ENCODE data around the gene DYNC2I2. TPM values are rescaled to one million over a fixed set of nuclear protein-coding genes. Genes with fewer than 3 reads are reported as not detected.

Gene DYNC2I2
- total RNA-seq, 4 donors from 2014 or later, result 39.7 to 65.9 (median 54.4) TPM

- TF ChIP-seq POLR2A (IDR thresholded peaks at IDR 0.05) (no peak), CTCF (IDR thresholded peaks at IDR 0.05) (no peak)
- Histone ChIP-seq H3K27me3 (no peaks in the 10 kb centered on the region), H3K4me3 (no peak overlapping the region), H3K27ac (no peak overlapping the region), H3K36me3 (peaks cover 31 to 83% (median 45%) of the 10 kb centered on the region in 3 donors), H3K4me1 (peaks cover 24 to 50% (median 33%) of the 10 kb centered on the region in 3 donors), H3K9me3 (no peaks in the 10 kb centered on the region)
- WGBS, 2 donors, result 94 to 96% methylated on average over 16 to 21 of the region's 21 CpGs
- intact Hi-C loops (cut with DNase I), result no loop called here
- no peak for DNase-seq
These were observed 23.6 kb downstream of the DYNC2I2 start for GRCh38 chr9:128633057-128633456.

- H3K36me3 ChIP-seq, result peaks cover 36 to 86% (median 47%) of the 10 kb centered on the region in 3 donors
- no peaks in the 10 kb centered on the region for H3K9me3 ChIP-seq
- intact Hi-C loops (cut with DNase I), result no loop called here
- 75 to 89% methylated on average over 2 to 8 of the region's 14 CpGs for WGBS, 2 donors
- H3K4me1 ChIP-seq, result peaks cover 24 to 56% (median 36%) of the 10 kb centered on the region in 3 donors
- no peak for TF ChIP-seq POLR2A (IDR thresholded peaks at IDR 0.05)
- TF ChIP-seq CTCF (IDR thresholded peaks at IDR 0.05), result no peak
- H3K27ac ChIP-seq, result no peak overlapping the region
- H3K4me3 ChIP-seq, result no peak overlapping the region
- no peaks in the 10 kb centered on the region for H3K27me3 ChIP-seq
- no peak for DNase-seq
These were observed 24.2 kb downstream of the DYNC2I2 start for GRCh38 chr9:128632486-128632885.

GRCh38 chr9:128632066-128632465 lies 24.6 kb downstream of the DYNC2I2 start:
- 65 to 81% methylated on average over 5 of the region's 10 CpGs for WGBS, 2 donors
- Histone ChIP-seq H3K27me3 (no peaks in the 10 kb centered on the region), H3K27ac (no peak overlapping the region), H3K4me3 (no peak overlapping the region), H3K4me1 (peaks cover 24 to 58% (median 36%) of the 10 kb centered on the region in 3 donors), H3K9me3 (no peaks in the 10 kb centered on the region), H3K36me3 (peaks cover 40 to 86% (median 51%) of the 10 kb centered on the region in 3 donors)
- intact Hi-C loops (cut with DNase I), result no loop called here
- no peak for TF ChIP-seq CTCF (IDR thresholded peaks at IDR 0.05)
- no peak for TF ChIP-seq POLR2A (IDR thresholded peaks at IDR 0.05)
- DNase-seq, result no peak

- intact Hi-C loops (cut with DNase I), result no loop called here
- Histone ChIP-seq H3K36me3 (peaks cover 45 to 86% (median 55%) of the 10 kb centered on the region in 3 donors), H3K4me3 (no peak overlapping the region), H3K9me3 (no peaks in the 10 kb centered on the region), H3K4me1 (peaks cover 24 to 54% (median 36%) of the 10 kb centered on the region in 3 donors), H3K27ac (no peak overlapping the region), H3K27me3 (no peaks in the 10 kb centered on the region)
- 93 to 94% methylated on average over 9 of the region's 9 CpGs for WGBS, 2 donors
- TF ChIP-seq CTCF (IDR thresholded peaks at IDR 0.05) (no peak), POLR2A (IDR thresholded peaks at IDR 0.05) (no peak)
- no peak for DNase-seq
These were observed 25.0 kb downstream of the DYNC2I2 start for GRCh38 chr9:128631636-128632035.

GRCh38 chr9:128629852-128630545 lies 26.6 kb downstream of the DYNC2I2 start:
- no peak for TF ChIP-seq CTCF (IDR thresholded peaks at IDR 0.05)
- no peak for TF ChIP-seq POLR2A (IDR thresholded peaks at IDR 0.05)
- DNase-seq, result no peak
- no peak overlapping the region for H3K27ac ChIP-seq
- H3K27me3 ChIP-seq, result no peaks in the 10 kb centered on the region
- WGBS, 2 donors, result 55 to 100% methylated on average over 3 of the region's 9 CpGs
- H3K4me3 ChIP-seq, result no peak overlapping the region
- intact Hi-C loops (cut with DNase I), result no loop called here
- peaks cover 55 to 99% (median 71%) of the 10 kb centered on the region in 3 donors for H3K36me3 ChIP-seq
- H3K4me1 ChIP-seq, result peaks cover 15 to 38% (median 20%) of the 10 kb centered on the region in 3 donors
- H3K9me3 ChIP-seq, result no peaks in the 10 kb centered on the region

All from esophagus squamous epithelium (tissue), 5 donors.